Keratinocyte (primary cell): ENCODE results near the gene CFP. TPM values are rescaled to one million over a fixed set of nuclear protein-coding genes. Genes with fewer than 3 reads are reported as not detected.

Experiments
- DNase-seq: peaks from one replicate; pipeline ENCODE4 v3.0.0-alpha.2; 2011; ENCODE audit warnings: low read depth, missing footprints, low spot score
- FAIRE-seq: peaks from 2 replicates; lab custom pipeline; 2011; peaks lifted over from hg19 to GRCh38; lab: Jason Lieb, UNC
- H2AFZ ChIP-seq: 2 replicates; pipeline ENCODE4 v1.6.0; 2012; ENCODE audit warnings: low read length, control low read depth, inconsistent platforms; ENCODE audit not compliant: control insufficient read depth
- H3K27ac ChIP-seq: 2 replicates; pipeline ENCODE4 v1.5.1; 2011; ENCODE audit warnings: low read length; ENCODE audit not compliant: control insufficient read depth, insufficient read depth
- H3K27me3 ChIP-seq: 3 replicates; pipeline ENCODE4 v1.6.0; 2011; ENCODE audit warnings: low read length; ENCODE audit not compliant: control insufficient read depth, insufficient read depth; ENCODE audit errors: extremely low read depth
- H3K36me3 ChIP-seq, 2 experiments: 2 replicates in 1 of 2; 3 replicates in 1 of 2; pipeline ENCODE4 v1.5.1; 2011; ENCODE audit warnings: low read length in 2 of 2, mild to moderate bottlenecking in 1 of 2; ENCODE audit not compliant: control insufficient read depth in 2 of 2, insufficient read depth in 2 of 2; ENCODE audit errors: extremely low read depth in 1 of 2
- H3K4me1 ChIP-seq: 3 replicates; pipeline ENCODE4 v1.5.1; 2011; ENCODE audit warnings: low read length; ENCODE audit not compliant: control insufficient read depth, insufficient read depth; ENCODE audit errors: extremely low read depth
- H3K4me2 ChIP-seq: 3 replicates; pipeline ENCODE4 v1.6.0; 2011; ENCODE audit warnings: low read depth, low read length; ENCODE audit not compliant: control insufficient read depth, insufficient read depth; ENCODE audit errors: extremely low read depth
- H3K4me3 ChIP-seq, 3 experiments: fragments of 200-600 bp in 1 of 3; sonication (generic) in 1 of 3; 2 replicates in 2 of 3; 3 replicates in 1 of 3; pipeline ENCODE4 v1.5.1; 2011 to 2016; ENCODE audit warnings: low read length in 3 of 3, mild to moderate bottlenecking in 3 of 3, control low read depth in 2 of 3, inconsistent platforms in 1 of 3, low read depth in 1 of 3, mixed read lengths in 1 of 3, mixed run types in 1 of 3, moderate library complexity in 1 of 3; ENCODE audit not compliant: control insufficient read depth in 2 of 3, insufficient read depth in 2 of 3; ENCODE audit errors: extremely low read depth in 1 of 3
- H3K79me2 ChIP-seq: 2 replicates; pipeline ENCODE4 v1.6.0; 2012; ENCODE audit warnings: low read length; ENCODE audit not compliant: control insufficient read depth, insufficient read depth
- H3K9ac ChIP-seq: 3 replicates; pipeline ENCODE4 v1.6.0; 2011; ENCODE audit warnings: low read length; ENCODE audit not compliant: control insufficient read depth, insufficient read depth; ENCODE audit errors: extremely low read depth
- H3K9me1 ChIP-seq: 3 replicates; pipeline ENCODE4 v1.6.0; 2011; ENCODE audit warnings: low read length; ENCODE audit not compliant: control insufficient read depth, insufficient read depth; ENCODE audit errors: extremely low read depth
- H3K9me3 ChIP-seq: 2 replicates; pipeline ENCODE4 v1.5.1; 2012; ENCODE audit warnings: low read depth, low read length; ENCODE audit not compliant: control insufficient read depth
- H4K20me1 ChIP-seq: 3 replicates; pipeline ENCODE4 v1.6.0; 2011; ENCODE audit warnings: low read length; ENCODE audit not compliant: control insufficient read depth, insufficient read depth; ENCODE audit errors: extremely low read depth
- EZH2 ChIP-seq: IDR thresholded peaks from one replicate; pipeline ENCODE4 v1.6.1; 2012; ENCODE audit warnings: inconsistent platforms, mild to moderate bottlenecking, low read length, moderate library complexity
- dilution Hi-C: fragments of 300-500 bp; cut with MboI; formaldehyde crosslinking; loops from one replicate; pipeline ENCODE4 v1.7.0; 2020; ENCODE audit warnings: low sequenced_read_pairs; ENCODE audit not compliant: extremely low pct_ligation_motif_present
- polyA plus RNA-seq, 5 experiments: library from polyadenylated mRNA; depleted of rRNA in 3 of 5; stranded (reverse) in 3 of 5; stranded (forward) in 1 of 5; unstranded in 1 of 5; fragments of >200 nt; gene quantifications; 1 replicate in 1 of 5; 2 replicates in 3 of 5; 3 replicates in 1 of 5; pipeline versions ENCODE4 v1.2.1 to v1.2.3, GENCODE V29; 2011 to 2012; ENCODE audit warnings: missing spikeins in 2 of 5, low read depth in 1 of 5, low replicate concordance in 1 of 5
- TF ChIP-seq, protein P1 (sequence below), 3 experiments: IDR thresholded peaks in 1 of 3; conservative IDR thresholded peaks in 1 of 3; optimal IDR thresholded peaks in 1 of 3; 2 replicates in 2 of 3; 3 replicates in 1 of 3; pipeline versions ENCODE3 to v1.5.1; 2011; ENCODE audit warnings: low read length in 3 of 3, mild to moderate bottlenecking in 3 of 3, moderate library complexity in 2 of 3, control low read depth in 1 of 3, inconsistent platforms in 1 of 3; ENCODE audit not compliant: insufficient read depth in 2 of 3; ENCODE audit errors: extremely low read depth in 1 of 3

CFP gene
- polyA plus RNA-seq, 1 donor (not counting 4 experiments of a cell fraction or from before 2014, with no cell fraction given) = 0.04 TPM

DNA sequence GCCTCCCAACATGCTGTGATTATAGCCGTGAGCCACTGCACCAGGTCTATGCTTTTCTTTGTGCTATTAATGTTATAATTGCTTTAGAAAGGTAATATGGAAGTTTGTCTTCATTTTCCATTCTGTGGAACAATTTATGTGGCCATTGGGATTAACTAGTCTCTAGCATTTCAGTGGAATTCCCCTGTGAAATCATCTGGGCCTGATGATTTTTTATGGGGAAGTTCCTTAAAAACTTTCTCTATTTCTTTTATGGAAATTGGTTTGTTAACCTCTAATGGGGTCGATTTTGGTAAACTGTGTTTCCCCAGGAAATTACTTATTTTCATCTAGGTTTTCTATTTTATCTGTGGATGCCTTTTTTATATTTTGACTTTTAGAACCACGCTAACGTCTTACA is 36.2 kb downstream of the CFP start:
- Histone ChIP-seq H2AFZ (no peak overlapping the region), H3K27ac (no peak overlapping the region), H4K20me1 (no peaks in the 10 kb centered on the region), H3K4me2 (no peak overlapping the region), H3K36me3 (no peaks in the 10 kb centered on the region), H3K9me3 (no peaks in the 10 kb centered on the region), H3K4me3 (no peak overlapping the region), H3K9ac (no peak overlapping the region), H3K4me1 (peaks cover 6% of the 10 kb centered on the region), H3K27me3 (no peaks in the 10 kb centered on the region), H3K79me2 (no peaks in the 10 kb centered on the region), H3K9me1 (no peaks in the 10 kb centered on the region)
- TF ChIP-seq EZH2 = no peak
- TF ChIP-seq, protein P1, sequence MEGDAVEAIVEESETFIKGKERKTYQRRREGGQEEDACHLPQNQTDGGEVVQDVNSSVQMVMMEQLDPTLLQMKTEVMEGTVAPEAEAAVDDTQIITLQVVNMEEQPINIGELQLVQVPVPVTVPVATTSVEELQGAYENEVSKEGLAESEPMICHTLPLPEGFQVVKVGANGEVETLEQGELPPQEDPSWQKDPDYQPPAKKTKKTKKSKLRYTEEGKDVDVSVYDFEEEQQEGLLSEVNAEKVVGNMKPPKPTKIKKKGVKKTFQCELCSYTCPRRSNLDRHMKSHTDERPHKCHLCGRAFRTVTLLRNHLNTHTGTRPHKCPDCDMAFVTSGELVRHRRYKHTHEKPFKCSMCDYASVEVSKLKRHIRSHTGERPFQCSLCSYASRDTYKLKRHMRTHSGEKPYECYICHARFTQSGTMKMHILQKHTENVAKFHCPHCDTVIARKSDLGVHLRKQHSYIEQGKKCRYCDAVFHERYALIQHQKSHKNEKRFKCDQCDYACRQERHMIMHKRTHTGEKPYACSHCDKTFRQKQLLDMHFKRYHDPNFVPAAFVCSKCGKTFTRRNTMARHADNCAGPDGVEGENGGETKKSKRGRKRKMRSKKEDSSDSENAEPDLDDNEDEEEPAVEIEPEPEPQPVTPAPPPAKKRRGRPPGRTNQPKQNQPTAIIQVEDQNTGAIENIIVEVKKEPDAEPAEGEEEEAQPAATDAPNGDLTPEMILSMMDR (optimal IDR thresholded peaks at IDR 0.05 in 1 of 3, IDR thresholded peaks at IDR 0.05 in 1 of 3, conservative IDR thresholded peaks at IDR 0.05 in 1 of 3; ENCODE audit: extremely low read depth in 1 of 3, insufficient read depth in 2 of 3, low read length in 3 of 3) = no peak
- FAIRE-seq = no peak
- DNase-seq = no peak
- dilution Hi-C loops = no loop called here

- DNase-seq (no peak), FAIRE-seq (no peak)
- Histone ChIP-seq H3K4me1 (peaks cover 5% of the 10 kb centered on the region), H3K27me3 (no peaks in the 10 kb centered on the region), H3K9me1 (no peaks in the 10 kb centered on the region), H4K20me1 (no peaks in the 10 kb centered on the region), H3K9ac (no peak overlapping the region), H3K4me3 (no peak overlapping the region), H3K36me3 (no peaks in the 10 kb centered on the region), H3K9me3 (no peaks in the 10 kb centered on the region), H3K79me2 (no peaks in the 10 kb centered on the region), H3K27ac (no peak overlapping the region), H2AFZ (no peak overlapping the region), H3K4me2 (no peak overlapping the region)
- dilution Hi-C loops = no loop called here
- no peak for TF ChIP-seq EZH2
- TF ChIP-seq, protein P1 (optimal IDR thresholded peaks at IDR 0.05 in 1 of 3, IDR thresholded peaks at IDR 0.05 in 1 of 3, conservative IDR thresholded peaks at IDR 0.05 in 1 of 3; ENCODE audit: extremely low read depth in 1 of 3, insufficient read depth in 2 of 3, low read length in 3 of 3) = no peak
Observed at GRCh38 chrX:47590984-47591383, 38.7 kb downstream of the CFP start.
